Daoy (cell line): ENCODE results near the gene CCDC24. TPM values are rescaled to one million over a fixed set of nuclear protein-coding genes. Genes with fewer than 3 reads are reported as not detected.

ENCODE experiments used
- DNase-seq: peaks from one replicate; pipeline ENCODE4 v3.0.0-alpha.2; 2015; ENCODE audit warnings: low read depth
- total RNA-seq: library from RNA; depleted of rRNA; stranded (reverse); fragments of >200 nt; shearing (Covaris generic); gene quantifications from 2 replicates; pipeline ENCODE4 v1.2.3, GENCODE V29; 2014

CCDC24 gene
- total RNA-seq, 1 experiment from 2014 or later = 1.8 TPM

- DNase-seq = no peak
Measured at GRCh38 chr1:44024031-44024902, 32.9 kb downstream of the CCDC24 start.

GRCh38 chr1:44024903-44025525, 33.6 kb downstream of the CCDC24 start:
- DNase-seq = no peak

GRCh38 chr1:44025816-44026215, 34.4 kb downstream of the CCDC24 start:
- DNase-seq = no peak

GRCh38 chr1:44027320-44027719, 35.9 kb downstream of the CCDC24 start:
- DNase-seq = no peak

GRCh38 chr1:44029260-44029910, 38.0 kb downstream of the CCDC24 start:
- no peak for DNase-seq

GRCh38 chr1:44029911-44030604, 38.7 kb downstream of the CCDC24 start:
- DNase-seq = peak; percentile 89

- DNase-seq = peak; percentile 68
Measured at GRCh38 chr1:44030605-44031251, 39.3 kb downstream of the CCDC24 start.

GRCh38 chr1:44031252-44032169, 40.1 kb downstream of the CCDC24 start, which contains the start of gene SLC6A9:
Gene SLC6A9 (minus strand): TSS chr1:44031462. CDS start chr1:44024277, 7,185 bp downstream.
- peak; percentile 54 for DNase-seq

GRCh38 chr1:44032170-44032790, 40.9 kb downstream of the CCDC24 start:
- DNase-seq = no peak

- DNase-seq = no peak
Measured at GRCh38 chr1:44033041-44033575, 41.7 kb downstream of the CCDC24 start.

- no peak for DNase-seq
Measured at GRCh38 chr1:44033756-44034155, 42.4 kb downstream of the CCDC24 start.

- no peak for DNase-seq
Measured at GRCh38 chr1:44034423-44034822, 43.0 kb downstream of the CCDC24 start.

- DNase-seq = no peak
Measured at GRCh38 chr1:44034976-44035716, 43.7 kb downstream of the CCDC24 start.

GRCh38 chr1:44035726-44036408, 44.5 kb downstream of the CCDC24 start:
- DNase-seq = no peak

GRCh38 chr1:44036409-44037139, 45.2 kb downstream of the CCDC24 start:
- DNase-seq = peak; percentile 80

GRCh38 chr1:44037154-44037553, 45.8 kb downstream of the CCDC24 start:
- DNase-seq = no peak

GRCh38 chr1:44038876-44039657, 47.7 kb downstream of the CCDC24 start:
- DNase-seq = no peak
